WERI-Rb-1 (cell line): Measurements from ENCODE around the gene NRSN2.
A peak's percentile ranks its signal among the peaks of the same experiment; 100 is the strongest.
"Not testable (repeated sequence)": the region's sequence is repeated elsewhere in the genome, so short reads cannot be mapped to it uniquely, and the experiment has no call there.

Source experiments
- DNase-seq: peaks from one replicate; pipeline ENCODE4 v3.0.0-alpha.2; 2020
- H3K27ac ChIP-seq: fragments of 250-450 bp; sonication (Bioruptor Pico); 2 replicates; pipeline ENCODE4 v1.5.1; 2020; ENCODE audit warnings: mild to moderate bottlenecking, moderate library complexity
- H3K27me3 ChIP-seq: fragments of 250-450 bp; sonication (Bioruptor Pico); 2 replicates; pipeline ENCODE4 v1.5.1; 2021; ENCODE audit warnings: mild to moderate bottlenecking, low read depth, moderate library complexity; ENCODE audit not compliant: insufficient read depth, severe bottlenecking
- H3K36me3 ChIP-seq: fragments of 250-450 bp; sonication (Bioruptor Pico); 2 replicates; pipeline ENCODE4 v1.5.1; 2020; ENCODE audit warnings: mild to moderate bottlenecking, moderate library complexity
- H3K4me3 ChIP-seq: 2 replicates; pipeline ENCODE4 v1.5.1; 2011; ENCODE audit warnings: low read depth, mild to moderate bottlenecking, control low read depth, low read length
- H3K9me3 ChIP-seq: fragments of 250-450 bp; sonication (Bioruptor Pico); 2 replicates; pipeline ENCODE4 v1.5.1; 2021; ENCODE audit warnings: mild to moderate bottlenecking, moderate library complexity; ENCODE audit not compliant: severe bottlenecking
- TF ChIP-seq, protein P1 (sequence below): IDR thresholded peaks from 2 replicates; pipeline ENCODE4 v1.5.1; 2011; ENCODE audit warnings: low read depth, mild to moderate bottlenecking, control low read depth, inconsistent platforms, low read length

Gene NRSN2

GRCh38 chr20:347640-348484, 951 bp downstream of the NRSN2 start:
- peak; percentile 98 for DNase-seq
- peak overlapping the region; percentile 93 for H3K27ac ChIP-seq
- H3K36me3 ChIP-seq: peaks cover 23% of the 10 kb centered on the region
- no peaks in the 10 kb centered on the region for H3K9me3 ChIP-seq
- no peaks in the 10 kb centered on the region for H3K27me3 ChIP-seq
- TF ChIP-seq, protein P1, sequence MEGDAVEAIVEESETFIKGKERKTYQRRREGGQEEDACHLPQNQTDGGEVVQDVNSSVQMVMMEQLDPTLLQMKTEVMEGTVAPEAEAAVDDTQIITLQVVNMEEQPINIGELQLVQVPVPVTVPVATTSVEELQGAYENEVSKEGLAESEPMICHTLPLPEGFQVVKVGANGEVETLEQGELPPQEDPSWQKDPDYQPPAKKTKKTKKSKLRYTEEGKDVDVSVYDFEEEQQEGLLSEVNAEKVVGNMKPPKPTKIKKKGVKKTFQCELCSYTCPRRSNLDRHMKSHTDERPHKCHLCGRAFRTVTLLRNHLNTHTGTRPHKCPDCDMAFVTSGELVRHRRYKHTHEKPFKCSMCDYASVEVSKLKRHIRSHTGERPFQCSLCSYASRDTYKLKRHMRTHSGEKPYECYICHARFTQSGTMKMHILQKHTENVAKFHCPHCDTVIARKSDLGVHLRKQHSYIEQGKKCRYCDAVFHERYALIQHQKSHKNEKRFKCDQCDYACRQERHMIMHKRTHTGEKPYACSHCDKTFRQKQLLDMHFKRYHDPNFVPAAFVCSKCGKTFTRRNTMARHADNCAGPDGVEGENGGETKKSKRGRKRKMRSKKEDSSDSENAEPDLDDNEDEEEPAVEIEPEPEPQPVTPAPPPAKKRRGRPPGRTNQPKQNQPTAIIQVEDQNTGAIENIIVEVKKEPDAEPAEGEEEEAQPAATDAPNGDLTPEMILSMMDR: no peak
- peak overlapping the region; percentile 88 for H3K4me3 ChIP-seq

- Histone ChIP-seq H3K36me3 (peaks cover 23% of the 10 kb centered on the region), H3K4me3 (no peak overlapping the region), H3K9me3 (no peaks in the 10 kb centered on the region), H3K27me3 (no peaks in the 10 kb centered on the region), H3K27ac (peak overlapping the region; percentile 93)
- DNase-seq: no peak
- TF ChIP-seq, protein P1: no peak
Measured at GRCh38 chr20:348972-349841, 2.3 kb downstream of the NRSN2 start.

- no peak for DNase-seq
- H3K4me3 ChIP-seq: no peak overlapping the region
- TF ChIP-seq, protein P1: no peak
- no peak overlapping the region for H3K27ac ChIP-seq
- no peaks in the 10 kb centered on the region for H3K27me3 ChIP-seq
- peaks cover 16% of the 10 kb centered on the region for H3K36me3 ChIP-seq
- H3K9me3 ChIP-seq: no peaks in the 10 kb centered on the region
Measured at GRCh38 chr20:353166-353565, 6.3 kb downstream of the NRSN2 start.

- DNase-seq: peak; percentile 80
- Histone ChIP-seq H3K4me3 (no peak overlapping the region), H3K27ac (peak overlapping the region; percentile 16), H3K36me3 (peaks cover 12% of the 10 kb centered on the region), H3K27me3 (no peaks in the 10 kb centered on the region), H3K9me3 (no peaks in the 10 kb centered on the region)
- TF ChIP-seq, protein P1: peak; percentile 93
Measured at GRCh38 chr20:354298-354977, 7.5 kb downstream of the NRSN2 start.

GRCh38 chr20:356154-356553, 9.2 kb downstream of the NRSN2 start:
- not testable (repeated sequence) for H3K27ac ChIP-seq, H3K9me3 ChIP-seq, H3K27me3 ChIP-seq, H3K4me3 ChIP-seq, H3K36me3 ChIP-seq, DNase-seq
